Lower lobe of right lung (tissue), 2 donors: ENCODE data around the gene RAB3IL1. TPM values are rescaled to one million over a fixed set of nuclear protein-coding genes. Genes with fewer than 3 reads are reported as not detected.

Experiments used
- ATAC-seq, 2 donors: fragments of 200-7000 bp; cut with Tn5 transposase; one replicate each; pipeline ENCODE4 v1.9.1; 2020 to 2022; ENCODE audit warnings: mild to moderate bottlenecking in 2 of 2, moderate library complexity in 2 of 2
- DNase-seq: peaks from one replicate; pipeline ENCODE4 v3.0.0-alpha.2; 2020
- H3K27ac ChIP-seq: fragments of 200-600 bp; one replicate; pipeline ENCODE4 v1.8.0; 2022
- H3K27me3 ChIP-seq: fragments of 200-600 bp; one replicate; pipeline ENCODE4 v1.8.0; 2022; ENCODE audit warnings: low read depth
- H3K36me3 ChIP-seq: fragments of 200-600 bp; one replicate; pipeline ENCODE4 v1.8.0; 2022; ENCODE audit warnings: mild to moderate bottlenecking
- H3K4me1 ChIP-seq: fragments of 200-600 bp; one replicate; pipeline ENCODE4 v1.8.0; 2022
- H3K4me3 ChIP-seq: fragments of 200-600 bp; one replicate; pipeline ENCODE4 v1.8.0; 2022; ENCODE audit warnings: mild to moderate bottlenecking
- H3K9me3 ChIP-seq: fragments of 200-600 bp; one replicate; pipeline ENCODE4 v1.8.0; 2022
- CTCF ChIP-seq: fragments of 200-600 bp; IDR thresholded peaks from one replicate; pipeline ENCODE4 v1.8.0; 2022; ENCODE audit warnings: antibody characterized with exemption, mild to moderate bottlenecking
- intact Hi-C: fragments of 100-400 bp; cut with DNase I; formaldehyde crosslinking; loops from one replicate; pipeline ENCODE4 v1.11.0; 2022
- total RNA-seq: library from RNA; stranded (reverse); fragmentation: NEBNext Ultra II Directional; extraction: Animal tissue kit (Norgen Biotek cat#: 25700); gene quantifications from one replicate; pipeline ENCODE4 v1.2.1, GENCODE V29; 2021
- donor health status: DM: no; HTN: yes; CAD: no; lungs with severe emphysema.

RAB3IL1 gene
- total RNA-seq, 1 donor from 2014 or later = 11.4 TPM

DNA sequence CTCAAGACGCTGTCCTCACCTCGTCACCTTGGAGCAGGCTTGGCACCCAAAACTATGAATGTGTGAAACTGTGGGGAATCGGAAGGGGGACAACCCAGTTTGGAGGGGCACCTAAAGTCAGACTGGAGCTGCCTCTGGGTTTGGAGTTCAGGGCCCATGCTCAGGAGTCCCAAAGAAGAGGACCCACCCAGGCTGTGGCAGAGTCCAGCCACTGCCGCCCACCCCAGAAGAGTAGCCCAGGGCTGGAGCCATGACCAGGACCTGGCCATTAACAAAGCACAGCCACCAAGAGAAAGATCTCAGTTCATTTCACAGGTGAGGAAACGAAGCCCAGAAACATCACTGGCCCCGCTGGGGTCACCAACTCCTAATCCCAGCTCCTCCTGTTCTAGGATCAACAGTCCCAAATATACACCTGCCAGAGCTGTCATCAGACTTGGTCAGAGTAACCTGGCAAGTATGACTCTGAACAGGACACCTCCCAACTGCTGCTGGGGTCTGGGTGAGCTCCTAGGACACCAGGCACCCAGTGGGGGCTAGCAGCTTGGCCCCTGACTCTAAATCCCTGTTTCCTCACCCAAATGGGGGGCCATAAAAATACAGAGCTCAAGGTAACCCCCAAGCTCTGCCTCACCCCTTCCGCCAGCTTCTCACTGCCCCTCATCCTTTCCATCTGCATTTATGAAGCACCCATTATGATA, 2.7 kb downstream of the RAB3IL1 start:
- intact Hi-C loops = no loop called here
- ATAC-seq (no peak), DNase-seq (no peak)
- peaks cover 27% of the 10 kb centered on the region for H3K27me3 ChIP-seq
- H3K9me3 ChIP-seq = no peaks in the 10 kb centered on the region
- no peak for TF ChIP-seq CTCF
- H3K4me3 ChIP-seq = no peak overlapping the region
- no peaks in the 10 kb centered on the region for H3K36me3 ChIP-seq
- H3K4me1 ChIP-seq = peaks cover 34% of the 10 kb centered on the region
- no peak overlapping the region for H3K27ac ChIP-seq

GRCh38 chr11:61913699-61914395, 3.5 kb downstream of the RAB3IL1 start:
- DNase-seq (no peak), ATAC-seq (no peak)
- peaks cover 36% of the 10 kb centered on the region for H3K4me1 ChIP-seq
- H3K27ac ChIP-seq = no peak overlapping the region
- no peaks in the 10 kb centered on the region for H3K36me3 ChIP-seq
- no peak for TF ChIP-seq CTCF
- H3K4me3 ChIP-seq = no peak overlapping the region
- H3K9me3 ChIP-seq = no peaks in the 10 kb centered on the region
- peaks cover 22% of the 10 kb centered on the region for H3K27me3 ChIP-seq
- intact Hi-C loops = no loop called here

- no peaks in the 10 kb centered on the region for H3K9me3 ChIP-seq
- no peak for ATAC-seq
Observed at GRCh38 chr11:61912991-61913698, 4.2 kb downstream of the RAB3IL1 start.

GRCh38 chr11:61912530-61912898, 4.9 kb downstream of the RAB3IL1 start:
- ATAC-seq = peak; percentile 59 to 70
- peaks cover 25% of the 10 kb centered on the region for H3K4me1 ChIP-seq
- peaks cover 10% of the 10 kb centered on the region for H3K27me3 ChIP-seq
- intact Hi-C loops = no loop called here
- no peaks in the 10 kb centered on the region for H3K36me3 ChIP-seq
- H3K27ac ChIP-seq = no peak overlapping the region
- TF ChIP-seq CTCF = no peak
- DNase-seq = peak; percentile 69
- H3K9me3 ChIP-seq = no peaks in the 10 kb centered on the region
- no peak overlapping the region for H3K4me3 ChIP-seq

More at GRCh38 chr11:61912991-61913698, 4.2 kb downstream of the RAB3IL1 start:
- no peak overlapping the region for H3K4me3 ChIP-seq
- peak; percentile 36 for DNase-seq
- peaks cover 31% of the 10 kb centered on the region for H3K4me1 ChIP-seq
- intact Hi-C loops = no loop called here
- no peak overlapping the region for H3K27ac ChIP-seq
- H3K36me3 ChIP-seq = no peaks in the 10 kb centered on the region
- H3K27me3 ChIP-seq = peaks cover 15% of the 10 kb centered on the region
- TF ChIP-seq CTCF = no peak

DNA sequence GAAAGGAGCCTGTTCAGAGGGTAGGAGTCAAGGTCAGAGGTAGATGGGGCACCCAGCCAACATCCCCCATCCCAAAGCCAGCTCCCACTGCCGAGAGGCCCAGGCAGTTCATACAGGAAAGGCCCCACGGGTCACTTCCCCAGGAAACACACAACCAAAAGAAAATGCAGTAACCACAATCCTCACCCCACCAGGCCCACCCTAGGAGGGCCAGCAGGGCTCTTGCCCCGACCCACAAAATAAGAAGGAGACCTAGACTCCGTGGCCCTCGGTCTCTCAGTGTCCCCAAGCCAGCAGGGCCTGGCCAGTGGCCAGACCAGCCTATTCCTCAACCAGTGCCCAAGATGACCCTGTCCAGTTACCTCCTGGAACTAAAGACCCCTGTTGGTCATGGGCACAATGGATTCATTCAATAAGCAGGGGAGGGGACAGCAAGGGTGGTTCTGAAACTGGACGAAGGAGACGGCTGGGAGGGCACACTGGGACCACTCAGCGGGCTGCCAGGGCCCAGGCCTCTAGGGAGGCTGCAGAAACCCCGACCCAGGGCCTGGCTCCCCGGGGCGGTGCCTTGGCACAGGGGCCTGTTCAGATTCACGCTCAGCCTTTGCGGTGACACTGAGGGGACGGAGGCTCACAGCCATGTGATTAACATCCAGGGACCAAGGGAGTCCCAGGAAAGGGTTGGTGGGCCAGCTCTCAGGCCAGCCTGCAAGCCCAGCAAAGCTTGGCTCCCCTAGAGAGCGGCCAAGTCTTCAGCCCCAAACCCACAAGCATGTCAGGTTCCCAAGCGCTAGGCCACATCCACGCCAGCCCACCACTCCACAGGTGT, 5.5 kb downstream of the RAB3IL1 start:
- Histone ChIP-seq H3K36me3 (peaks cover 4% of the 10 kb centered on the region), H3K4me3 (no peak overlapping the region)

More for the DNA sequence above, 5.5 kb downstream of the RAB3IL1 start:
- DNase-seq (peak; percentile 26), ATAC-seq (no peak)
- H3K4me1 ChIP-seq = peaks cover 25% of the 10 kb centered on the region
- H3K27me3 ChIP-seq = peaks cover 8% of the 10 kb centered on the region
- intact Hi-C loops = no loop called here
- TF ChIP-seq CTCF = no peak
- H3K27ac ChIP-seq = no peak overlapping the region
- H3K9me3 ChIP-seq = no peaks in the 10 kb centered on the region
